GM10248 (cell line): ENCODE results near the gene CDHR3.
A peak's percentile ranks its signal among the peaks of the same experiment; 100 is the strongest.

ENCODE experiments used
- CTCF ChIA-PET: fragments of 300-600 bp; sonication (Branson Sonifier 250); formaldehyde crosslinking; extraction: SDS; loops from one replicate; lab custom pipeline; 2021; ENCODE audit warnings: antibody characterized with exemption; lab: Yijun Ruan, JAX
- POLR2A ChIA-PET: fragments of 350-650 bp; sonication (Branson Sonifier 250); formaldehyde crosslinking; extraction: SDS; loops from one replicate; lab custom pipeline; 2020; ENCODE audit warnings: antibody characterized with exemption; lab: Yijun Ruan, JAX
- DNase-seq: peaks from one replicate; pipeline ENCODE4 v3.0.0; 2012; ENCODE audit errors: extremely low spot score
- TF ChIP-seq, protein P1 (sequence below): IDR thresholded peaks from 2 replicates; pipeline ENCODE4 v1.5.1; 2012; ENCODE audit warnings: mild to moderate bottlenecking, low read depth; ENCODE audit errors: extremely low read depth, missing control alignments, control extremely low read depth

The CDHR3 gene

DNA sequence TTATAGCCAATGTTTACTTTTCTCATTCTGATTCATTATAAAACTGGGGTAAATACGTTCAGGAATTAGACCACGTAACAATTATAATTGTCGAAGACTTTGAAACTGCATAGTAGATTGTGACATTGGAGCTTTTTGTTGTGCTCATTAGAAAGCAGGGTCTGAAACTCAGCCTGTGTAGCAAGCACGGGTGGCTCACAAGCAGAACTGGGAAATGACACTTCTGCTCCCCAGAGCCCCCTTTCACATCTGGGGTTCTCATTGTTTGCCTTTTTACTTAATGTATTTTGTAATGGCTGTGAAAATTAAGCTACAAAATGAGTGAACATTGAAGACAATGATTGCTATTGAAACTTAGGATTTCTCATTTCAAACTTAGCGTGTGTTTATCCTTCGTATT, 72.9 kb downstream of the CDHR3 start:
- TF ChIP-seq, protein P1, sequence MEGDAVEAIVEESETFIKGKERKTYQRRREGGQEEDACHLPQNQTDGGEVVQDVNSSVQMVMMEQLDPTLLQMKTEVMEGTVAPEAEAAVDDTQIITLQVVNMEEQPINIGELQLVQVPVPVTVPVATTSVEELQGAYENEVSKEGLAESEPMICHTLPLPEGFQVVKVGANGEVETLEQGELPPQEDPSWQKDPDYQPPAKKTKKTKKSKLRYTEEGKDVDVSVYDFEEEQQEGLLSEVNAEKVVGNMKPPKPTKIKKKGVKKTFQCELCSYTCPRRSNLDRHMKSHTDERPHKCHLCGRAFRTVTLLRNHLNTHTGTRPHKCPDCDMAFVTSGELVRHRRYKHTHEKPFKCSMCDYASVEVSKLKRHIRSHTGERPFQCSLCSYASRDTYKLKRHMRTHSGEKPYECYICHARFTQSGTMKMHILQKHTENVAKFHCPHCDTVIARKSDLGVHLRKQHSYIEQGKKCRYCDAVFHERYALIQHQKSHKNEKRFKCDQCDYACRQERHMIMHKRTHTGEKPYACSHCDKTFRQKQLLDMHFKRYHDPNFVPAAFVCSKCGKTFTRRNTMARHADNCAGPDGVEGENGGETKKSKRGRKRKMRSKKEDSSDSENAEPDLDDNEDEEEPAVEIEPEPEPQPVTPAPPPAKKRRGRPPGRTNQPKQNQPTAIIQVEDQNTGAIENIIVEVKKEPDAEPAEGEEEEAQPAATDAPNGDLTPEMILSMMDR, result no peak
- ChIA-PET CTCF (interaction anchor here (0.9 to 1.7 kb wide), 6 partner anchors 9 to 364 kb away, joined by 3 to 6 read pairs (median 4); no protein-coding TSS in a partner anchor), POLR2A (no interaction called here)
- no peak for DNase-seq

DNA sequence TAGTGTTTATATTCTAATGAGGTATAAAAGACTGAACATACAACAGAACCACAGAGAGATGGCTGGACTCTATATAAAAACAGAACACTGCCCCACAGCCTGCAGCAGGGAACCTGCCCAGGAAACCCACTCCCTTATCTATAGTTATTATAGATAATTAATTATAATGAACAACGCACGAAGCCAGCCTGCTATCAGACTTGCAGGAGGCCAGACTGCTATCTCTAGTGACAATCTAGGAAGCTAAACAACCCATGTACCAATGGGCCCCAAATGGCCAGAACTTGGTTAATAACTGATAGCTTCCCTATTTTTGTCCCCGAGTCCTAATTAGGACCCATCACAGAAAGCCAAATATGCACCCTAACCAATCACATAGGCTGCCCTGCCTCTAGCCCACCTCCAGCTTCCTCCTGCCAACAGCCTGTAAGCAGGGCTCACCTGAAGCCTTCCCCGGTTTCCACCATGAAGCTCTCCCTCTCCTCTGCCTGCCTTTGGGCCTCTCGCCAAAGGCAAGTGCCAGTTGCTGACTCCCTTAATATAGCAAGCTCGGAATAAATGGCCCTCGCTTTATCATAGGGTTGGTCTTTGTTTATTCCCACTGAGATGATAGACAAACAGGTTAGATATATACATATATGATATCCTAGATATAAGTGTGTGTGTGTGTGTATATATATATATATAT, 74.6 kb downstream of the CDHR3 start:
- CTCF ChIA-PET, result interaction anchor here (0.9 to 1.7 kb wide), 8 partner anchors 10 to 385 kb away, joined by 3 to 6 read pairs (median 4); no protein-coding TSS in a partner anchor
- DNase-seq, result no peak
- TF ChIP-seq, protein P1, result no peak
- POLR2A ChIA-PET, result no interaction called here

DNA sequence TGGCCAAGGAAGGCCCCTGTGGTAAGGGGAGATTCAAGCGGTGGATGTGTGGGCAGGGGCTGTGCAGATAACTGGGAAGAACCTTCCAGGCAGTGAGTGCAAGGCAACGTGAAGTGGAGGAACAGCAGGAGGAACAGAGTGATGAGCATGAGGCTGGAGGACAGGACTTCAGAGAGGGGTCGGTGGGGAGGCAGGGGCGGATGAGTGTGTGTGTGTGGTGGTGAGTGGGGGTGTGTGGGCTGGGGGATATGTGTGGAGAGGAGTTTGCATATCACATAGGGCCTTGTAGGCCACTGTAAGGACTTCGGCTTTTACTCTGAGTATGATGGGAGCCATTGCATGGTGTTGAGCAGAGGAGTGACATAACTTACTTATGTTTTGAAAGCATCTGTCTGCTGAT, 75.2 kb downstream of the CDHR3 start:
- TF ChIP-seq, protein P1, result no peak
- DNase-seq, result no peak
- CTCF ChIA-PET, result no interaction called here
- POLR2A ChIA-PET, result no interaction called here

DNA sequence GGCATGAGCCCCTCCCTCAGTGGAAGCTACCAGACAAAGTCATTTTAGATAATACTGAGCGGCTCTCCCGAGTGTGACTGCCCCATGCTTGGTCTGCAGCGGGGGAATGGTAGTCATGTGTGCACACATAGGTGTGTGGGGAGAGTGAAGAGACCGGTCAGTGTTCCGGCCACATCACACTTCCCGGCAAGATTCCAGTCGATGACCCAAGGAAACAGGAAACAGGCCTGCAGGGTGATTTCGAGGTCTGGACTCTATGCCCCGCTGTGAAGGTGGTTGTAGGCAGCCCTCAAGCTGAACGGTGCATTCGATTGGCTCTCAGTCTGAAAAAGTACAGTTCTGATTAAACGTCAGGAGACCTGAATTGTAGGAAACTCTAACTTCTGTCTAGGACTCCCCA, 75.9 kb downstream of the CDHR3 start:
- no peak for DNase-seq
- TF ChIP-seq, protein P1, result no peak
- POLR2A ChIA-PET, result no interaction called here
- CTCF ChIA-PET, result no interaction called here

DNA sequence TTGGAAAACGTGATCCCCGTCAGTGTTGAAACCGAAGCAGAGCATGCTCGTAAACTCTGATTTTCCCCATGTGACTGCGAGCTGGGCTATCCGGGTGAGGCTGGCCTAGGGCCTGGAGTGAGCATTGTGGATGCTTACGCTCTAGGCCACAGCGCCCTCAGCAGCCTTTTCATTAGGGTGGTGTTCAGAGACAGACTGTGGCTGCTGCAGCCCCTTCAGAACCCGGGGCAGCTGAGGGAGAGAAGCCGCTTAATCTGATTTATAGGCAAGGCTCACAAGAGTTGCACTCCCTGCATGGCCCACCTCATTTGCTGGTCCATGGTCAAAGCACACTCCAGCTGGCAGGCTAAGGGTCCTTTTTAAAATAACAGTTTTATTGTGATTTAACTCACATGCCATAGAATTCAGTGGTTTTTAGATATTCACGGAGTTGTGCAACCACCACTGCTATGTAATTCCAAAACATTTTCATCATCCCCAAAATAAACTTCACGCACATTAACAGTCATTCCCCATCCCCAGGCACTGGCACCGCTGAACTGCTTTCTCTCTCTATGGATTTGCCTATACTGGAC, 76.5 kb downstream of the CDHR3 start:
- DNase-seq, result no peak
- CTCF ChIA-PET, result interaction anchor here (1.2 to 5.8 kb wide), 7 partner anchors 10 to 383 kb away, joined by 3 to 61 read pairs (median 24); no protein-coding TSS in a partner anchor
- POLR2A ChIA-PET, result no interaction called here
- TF ChIP-seq, protein P1, result no peak

DNA sequence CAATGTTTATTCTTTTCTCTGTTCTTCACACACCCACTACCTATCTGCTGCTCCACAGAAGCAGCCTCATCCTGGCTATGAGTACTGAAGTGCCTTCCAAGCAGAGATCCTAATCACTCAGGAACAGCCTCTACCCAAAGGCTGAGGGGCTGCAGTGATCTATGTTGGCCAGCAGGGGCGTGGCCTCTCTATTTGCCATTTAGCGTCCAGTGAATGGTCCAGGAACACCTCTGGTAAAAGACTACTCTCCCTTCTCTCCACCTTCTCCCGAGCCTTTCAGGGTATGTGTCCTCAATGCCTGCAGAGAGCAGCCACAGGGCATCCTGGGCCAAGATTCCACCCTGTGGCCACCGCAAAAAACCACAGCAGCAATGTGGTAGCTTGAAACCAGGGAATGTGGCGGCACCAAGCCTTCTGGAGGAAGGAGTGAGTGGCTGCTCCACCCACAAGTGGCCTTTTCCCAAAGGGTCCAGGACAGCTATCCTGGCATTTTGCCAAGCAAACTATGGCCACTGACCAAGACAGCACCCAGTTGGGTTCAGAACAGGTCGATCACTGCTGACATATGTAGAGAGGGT, 78.2 kb downstream of the CDHR3 start:
- TF ChIP-seq, protein P1, result peak; percentile 58
- POLR2A ChIA-PET, result no interaction called here
- peak; percentile 66 for DNase-seq
- CTCF ChIA-PET, result interaction anchor here (0.7 to 5.8 kb wide), 21 partner anchors 10 to 404 kb away, joined by 3 to 61 read pairs (median 5); no protein-coding TSS in a partner anchor
